HK-2 (cell line): Measurements from ENCODE around the gene EML6.

Experiments
- DNase-seq: peaks from one replicate; pipeline ENCODE4 v3.0.0-alpha.2; 2018; ENCODE audit not compliant: unreplicated experiment

EML6 gene

GRCh38 chr2:54755641-54756326 lies 32.3 kb downstream of the EML6 start:
- DNase-seq: no peak

DNA sequence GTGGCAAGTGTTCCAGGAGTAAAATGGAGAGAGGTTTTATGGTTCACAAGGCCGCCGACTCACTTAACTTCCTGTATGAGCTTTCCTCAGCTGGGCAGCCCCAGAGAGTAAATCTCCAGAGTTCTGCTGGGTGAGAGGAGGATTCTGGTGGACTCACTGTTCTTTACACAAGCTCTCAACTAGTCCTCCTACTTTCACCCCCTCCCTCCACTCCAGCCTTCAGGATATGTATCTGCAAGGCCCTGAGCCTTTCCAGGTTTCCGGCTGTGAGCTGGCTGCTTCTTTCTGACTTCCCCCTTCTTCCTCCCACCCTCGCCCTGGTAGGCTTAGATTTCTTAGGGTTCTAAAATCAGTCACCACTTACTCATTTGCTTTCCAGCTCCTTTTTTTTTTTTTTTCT lies 34.0 kb downstream of the EML6 start:
- DNase-seq: no peak

DNA sequence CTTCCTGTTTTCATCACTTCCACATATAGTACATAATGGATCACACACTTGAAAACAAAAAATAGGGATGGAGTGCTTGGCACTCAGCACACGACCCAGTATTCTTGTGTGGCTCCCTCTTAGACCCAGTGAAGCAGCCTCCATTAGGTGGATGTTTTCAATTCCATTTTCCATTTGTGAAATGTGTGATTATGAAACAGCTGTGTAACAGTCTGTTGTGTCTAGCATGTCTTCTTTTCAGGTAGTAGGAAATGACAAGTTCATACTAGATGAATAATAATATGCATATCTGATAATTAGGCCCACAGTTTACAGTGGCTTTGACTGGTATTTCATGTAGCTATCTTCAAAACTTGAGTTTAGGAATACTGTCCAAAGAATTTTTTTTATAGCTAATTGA lies 35.5 kb downstream of the EML6 start:
- no peak for DNase-seq

- no peak for DNase-seq
These were observed 36.8 kb downstream of the EML6 start for GRCh38 chr2:54760310-54760709.

DNA sequence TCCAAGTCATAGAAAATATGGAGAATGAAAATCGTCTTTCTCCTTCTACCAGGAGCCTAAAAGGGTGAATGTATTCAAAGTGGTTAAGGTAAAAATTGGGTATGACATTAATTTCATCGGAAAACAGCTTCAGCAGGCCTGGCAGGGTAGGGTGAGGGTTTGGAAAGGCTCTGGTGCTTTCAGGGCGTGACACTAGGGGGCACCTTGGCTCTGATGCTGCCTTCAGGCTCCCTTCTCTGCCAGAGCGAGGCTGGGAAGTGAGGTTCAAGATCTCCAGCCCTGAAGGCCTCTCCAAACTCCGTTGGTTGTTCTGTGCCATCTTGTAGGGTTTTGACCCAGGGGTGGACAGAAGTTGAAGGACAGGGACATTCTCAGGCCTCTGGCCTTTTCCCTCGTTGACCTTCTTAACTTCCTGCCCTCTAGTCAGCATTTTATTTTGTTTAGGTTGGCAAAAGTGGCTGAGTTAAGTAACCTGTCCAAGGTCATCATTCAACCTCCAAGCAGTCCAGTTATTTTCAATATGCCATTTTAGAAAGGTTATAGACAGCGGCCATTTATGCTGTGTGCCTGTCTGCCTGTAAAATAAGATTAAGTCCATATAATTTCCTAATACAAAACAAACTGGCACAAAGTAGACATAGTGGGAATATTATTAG lies 40.3 kb downstream of the EML6 start:
- no peak for DNase-seq

DNA sequence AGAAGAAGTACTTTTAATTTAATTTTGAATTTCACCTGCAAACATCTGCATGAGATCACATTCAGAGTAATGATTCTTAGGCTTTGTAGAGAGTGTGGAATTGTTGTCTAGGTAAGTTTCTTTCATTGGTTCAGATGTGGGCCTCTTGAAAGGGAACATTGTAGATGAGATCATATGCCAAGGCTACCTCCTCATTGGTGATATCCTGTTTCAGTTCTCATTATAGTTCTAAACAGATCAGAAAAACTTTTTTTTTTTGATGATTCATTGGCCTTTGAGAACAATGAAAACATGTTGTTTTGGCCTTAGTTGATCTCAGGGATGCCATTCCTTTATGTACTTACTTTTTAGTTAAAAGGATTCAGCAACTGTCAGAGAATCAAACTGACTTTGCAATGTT lies 44.5 kb downstream of the EML6 start:
- DNase-seq: no peak

GRCh38 chr2:54768772-54769428 lies 45.4 kb downstream of the EML6 start:
- no peak for DNase-seq

DNA sequence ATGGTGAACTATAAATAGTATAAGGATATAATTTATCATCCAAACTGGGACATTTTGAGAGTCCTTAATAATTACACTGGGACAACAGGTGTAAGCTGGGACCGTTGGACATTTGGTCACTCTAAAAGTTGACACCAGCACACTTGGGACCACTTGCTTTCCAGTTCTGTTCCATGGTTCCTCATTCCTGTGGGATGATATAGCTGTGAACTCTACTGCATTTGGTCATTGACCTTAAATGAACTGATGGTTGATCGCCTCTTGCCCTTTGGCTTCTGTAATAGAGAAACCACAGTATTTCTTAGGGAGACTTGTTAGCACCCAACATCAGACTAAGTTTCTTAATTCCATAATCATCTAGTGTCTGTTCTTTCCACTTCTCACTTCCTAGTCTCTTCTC lies 46.7 kb downstream of the EML6 start:
- no peak for DNase-seq

- no peak for DNase-seq
These were observed 47.2 kb downstream of the EML6 start for GRCh38 chr2:54770676-54771075.

DNA sequence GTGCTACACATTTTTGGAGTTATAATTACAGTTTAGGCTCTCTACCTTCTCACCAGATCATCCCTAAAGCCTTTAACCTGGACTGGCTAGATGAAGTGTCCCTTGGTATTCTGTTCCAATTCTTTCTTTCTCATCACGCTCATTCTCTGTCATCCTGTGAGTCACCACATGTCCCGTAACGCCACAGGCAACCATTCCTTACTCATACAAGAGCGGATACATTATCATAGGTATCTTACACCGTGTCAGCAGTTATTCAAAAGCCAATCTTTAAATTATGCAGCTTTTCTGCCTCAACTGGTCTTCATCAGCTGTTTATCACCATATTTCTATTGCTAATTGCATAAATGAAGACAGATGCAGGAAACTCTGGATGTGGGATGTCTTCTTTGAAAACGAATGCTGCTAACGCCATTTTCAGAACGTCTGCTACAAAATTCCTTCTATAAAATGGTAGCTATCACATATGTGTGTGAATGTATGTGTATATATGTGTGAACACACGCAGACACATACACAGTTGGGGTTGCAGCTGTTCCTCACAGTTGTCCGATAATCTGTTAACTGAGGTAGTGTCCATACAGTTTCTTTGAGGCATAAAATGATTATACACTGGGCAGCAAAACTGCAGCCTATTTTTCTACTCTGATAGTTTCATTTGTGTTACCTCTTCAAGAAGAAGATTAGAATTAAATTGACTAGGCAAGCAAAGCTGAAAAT lies 47.9 kb downstream of the EML6 start:
- DNase-seq: no peak

- DNase-seq: no peak
These were observed 48.6 kb downstream of the EML6 start for GRCh38 chr2:54772110-54772509.

GRCh38 chr2:54772531-54772930 lies 49.1 kb downstream of the EML6 start:
- DNase-seq: no peak

GRCh38 chr2:54773233-54773632 lies 49.8 kb downstream of the EML6 start:
- DNase-seq: no peak

DNA sequence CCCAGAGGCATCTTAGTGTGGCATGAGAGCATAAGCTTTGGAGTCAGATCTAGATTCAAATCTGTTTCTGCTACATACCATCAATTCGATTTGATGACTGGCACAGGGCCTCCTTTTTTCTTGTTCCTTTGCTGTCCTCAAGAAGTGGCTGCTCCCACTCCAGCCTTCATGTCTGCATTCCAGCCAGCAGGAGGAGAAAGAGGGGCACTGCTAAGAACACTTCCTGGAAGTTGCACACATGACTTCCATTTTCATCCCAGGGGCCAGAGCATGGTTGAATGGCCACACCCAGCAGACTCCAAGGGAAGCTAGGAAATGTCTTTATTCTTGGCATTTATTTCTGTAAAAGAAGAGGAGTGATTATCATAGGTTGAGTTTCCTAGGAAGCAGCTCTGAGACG lies 50.4 kb downstream of the EML6 start:
- DNase-seq: no peak

DNA sequence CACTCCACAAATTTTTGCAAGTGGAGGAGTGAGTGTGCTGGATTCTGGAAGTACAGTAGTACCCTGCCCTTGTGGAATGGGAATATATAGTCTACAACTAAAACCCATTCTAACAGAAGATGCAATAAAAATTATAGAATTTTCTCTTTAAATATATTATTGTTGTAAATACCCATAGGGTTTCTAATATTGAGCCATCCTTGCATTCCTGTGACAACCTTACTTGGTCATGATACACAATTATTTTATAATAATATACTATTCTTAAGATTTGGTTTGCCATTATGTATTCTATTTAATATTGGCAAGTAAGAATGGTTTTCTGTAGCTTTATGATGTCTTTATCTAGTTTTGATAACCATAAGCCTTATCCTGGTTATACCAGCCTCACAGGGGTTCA lies 52.2 kb downstream of the EML6 start:
- DNase-seq: no peak

DNA sequence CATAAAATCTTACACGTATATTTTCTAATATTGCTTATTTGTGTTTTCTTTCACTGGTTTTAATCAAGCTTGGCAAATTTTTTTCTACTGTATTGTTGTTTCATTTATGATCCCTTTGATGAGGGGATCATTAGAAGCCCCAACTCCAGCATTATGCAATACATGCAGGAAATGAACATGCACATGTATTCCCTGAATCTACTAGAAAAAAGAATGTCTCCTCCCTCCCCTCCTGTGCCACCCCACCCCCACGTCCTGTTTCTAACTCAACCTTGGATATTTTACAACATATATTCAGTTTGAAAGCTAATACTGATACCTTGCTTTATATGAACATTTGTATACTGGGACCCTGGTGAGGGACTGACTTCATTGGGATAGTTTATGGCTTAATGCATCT lies 53.0 kb downstream of the EML6 start:
- DNase-seq: no peak

DNA sequence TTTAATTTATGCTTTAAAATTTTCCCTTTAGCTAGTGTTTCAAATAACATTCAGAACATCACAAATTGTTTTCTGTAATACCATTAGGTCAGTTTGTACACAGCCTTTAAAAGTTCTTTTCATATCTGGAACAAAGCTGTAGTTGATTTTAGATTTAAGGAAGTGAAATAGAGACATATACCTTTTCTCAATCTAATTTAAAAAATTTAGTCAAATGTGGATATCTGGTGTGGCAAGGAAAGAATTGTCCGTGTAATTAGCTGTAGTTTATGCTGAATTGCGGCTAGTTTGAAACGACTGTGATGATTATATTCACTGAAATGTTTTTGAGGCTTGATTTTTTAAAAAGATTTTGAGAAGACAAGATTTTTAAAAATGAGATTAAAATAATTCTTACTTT lies 59.9 kb downstream of the EML6 start:
- no peak for DNase-seq

DNA sequence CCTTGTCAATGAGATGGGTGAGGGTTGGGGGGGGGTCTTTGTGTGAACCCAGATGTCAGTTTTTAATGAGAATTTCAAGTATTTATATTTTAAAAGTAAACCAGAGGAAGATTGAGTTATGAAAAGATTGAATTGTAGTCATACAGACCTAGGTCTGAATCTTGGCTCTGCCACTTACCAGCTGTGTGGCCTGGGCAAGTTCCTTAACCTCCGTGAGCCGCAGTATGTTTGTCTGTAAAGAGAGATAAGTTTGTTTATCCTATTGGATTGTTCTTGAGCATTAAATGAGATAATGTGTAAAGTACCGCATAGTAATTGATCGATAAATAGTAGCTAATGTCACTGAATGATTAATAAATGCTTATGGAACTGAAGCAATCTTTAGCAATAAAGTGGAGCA lies 63.8 kb downstream of the EML6 start:
- DNase-seq: no peak

DNA sequence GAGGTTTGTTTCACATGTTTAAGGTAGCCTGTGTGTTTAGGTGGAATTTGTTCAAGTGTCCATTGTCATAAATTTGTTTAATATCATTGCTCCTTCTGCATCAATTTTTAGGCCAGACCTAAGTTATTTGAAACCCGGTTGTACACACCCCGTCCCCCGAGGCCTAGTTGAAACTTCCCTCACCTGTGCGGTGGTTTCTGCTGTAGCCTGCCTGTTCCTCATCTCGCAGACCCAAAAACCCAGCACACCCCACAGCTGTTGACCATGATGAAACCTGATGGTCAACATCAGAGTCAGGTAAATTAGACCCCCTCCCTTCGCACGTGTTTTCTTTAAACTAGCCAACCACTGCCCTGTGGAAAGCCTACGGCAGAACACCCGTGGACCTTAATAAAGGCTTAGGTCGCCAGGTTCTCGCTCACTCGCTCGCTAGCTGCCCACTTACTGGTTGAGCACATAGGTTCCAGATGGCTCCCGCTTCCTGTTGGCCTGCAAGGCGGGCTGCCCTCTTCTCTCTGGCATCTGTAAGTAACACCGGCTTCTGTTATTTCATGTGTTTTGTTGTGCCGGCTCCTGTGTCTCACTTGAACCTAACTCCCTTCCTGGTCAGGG lies 64.4 kb downstream of the EML6 start:
- DNase-seq: no peak

DNA sequence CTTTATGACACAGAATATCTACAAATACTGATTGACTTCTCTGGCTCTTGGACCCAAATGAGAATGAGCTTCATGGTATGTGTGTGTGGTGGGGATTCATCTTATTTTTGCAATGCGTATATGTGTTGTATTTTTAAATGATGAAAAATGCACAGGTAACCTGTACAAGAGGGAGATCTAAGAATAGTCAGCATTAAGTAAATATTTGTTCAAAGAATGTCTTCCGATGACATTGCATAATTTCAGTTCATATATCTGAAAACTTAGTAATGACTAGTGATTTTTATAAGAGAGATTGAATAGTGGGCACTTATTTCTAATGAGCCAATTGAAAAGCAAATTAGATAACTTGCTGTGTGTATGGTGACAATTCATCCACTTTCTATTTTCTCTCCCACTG lies 66.4 kb downstream of the EML6 start:
- DNase-seq: no peak

DNA sequence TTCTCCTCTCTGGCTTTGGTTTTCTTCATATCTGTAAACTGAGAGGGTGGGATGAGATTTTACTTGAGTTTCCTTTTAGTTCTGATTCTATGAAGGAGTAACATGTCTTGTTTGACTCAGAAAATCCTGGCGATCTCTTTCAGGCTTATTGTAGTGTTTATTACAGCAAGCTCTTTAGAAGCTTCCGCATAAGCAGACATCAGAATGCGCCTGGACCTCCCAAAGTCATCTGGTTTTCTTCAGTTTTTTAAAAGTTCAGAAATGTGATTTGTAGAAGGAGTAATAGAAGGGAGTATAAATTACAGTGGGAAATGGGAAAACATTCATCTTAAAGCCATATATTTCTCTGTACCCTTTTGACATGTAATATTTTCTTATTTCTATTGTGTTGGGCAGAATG lies 68.4 kb downstream of the EML6 start:
- no peak for DNase-seq

DNA sequence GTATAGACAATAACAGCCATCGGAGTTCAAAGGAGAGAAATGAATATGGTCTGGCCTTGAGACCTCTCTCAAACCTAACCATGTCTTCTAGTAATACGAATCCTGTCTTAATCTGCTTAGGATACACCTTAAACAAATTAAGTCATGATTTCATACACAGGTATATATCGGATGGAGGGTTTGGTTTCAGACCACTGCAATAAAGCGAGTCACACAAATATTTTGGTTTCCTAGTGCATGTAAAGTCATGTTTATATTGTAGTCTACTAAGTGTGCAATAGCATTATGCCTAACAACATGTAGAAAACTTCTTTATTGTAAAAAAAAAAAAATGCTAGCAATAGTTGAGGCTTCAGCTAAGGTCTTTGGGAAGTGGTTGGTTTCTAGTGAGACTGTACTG lies 73.8 kb downstream of the EML6 start:
- DNase-seq: no peak
